OCI-LY1 (cell line): ENCODE data around the gene TTN.

Source experiments
- H2AFZ ChIP-seq: fragments of 200-600 bp; sonication (generic), shearing (Covaris generic); 2 replicates; pipeline ENCODE4 v1.6.0; 2014; ENCODE audit warnings: antibody characterized with exemption, mild to moderate bottlenecking, low read length
- H3F3A ChIP-seq: fragments of 200-600 bp; sonication (generic), shearing (Covaris generic); 2 replicates; pipeline ENCODE4 v1.6.0; 2014; ENCODE audit warnings: mild to moderate bottlenecking, antibody characterized with exemption, low read length, moderate library complexity; ENCODE audit not compliant: insufficient read depth
- H3K27ac ChIP-seq: fragments of 200-600 bp; sonication (generic); 2 replicates; pipeline ENCODE4 v1.5.1; 2014; ENCODE audit warnings: low read length, mixed run types, mild to moderate bottlenecking, low read depth; ENCODE audit not compliant: poor library complexity, severe bottlenecking
- H3K27me3 ChIP-seq: fragments of 200-600 bp; sonication (generic); 2 replicates; pipeline ENCODE4 v1.6.0; 2014; ENCODE audit warnings: antibody characterized with exemption, mild to moderate bottlenecking, low read length, moderate library complexity; ENCODE audit not compliant: insufficient read depth
- H3K36me3 ChIP-seq: fragments of 200-600 bp; sonication (generic); 2 replicates; pipeline ENCODE4 v1.6.1; 2014; ENCODE audit warnings: mild to moderate bottlenecking, antibody characterized with exemption, low read length, moderate library complexity, mixed read lengths; ENCODE audit not compliant: insufficient read depth
- H3K4me1 ChIP-seq: fragments of 200-600 bp; sonication (generic); 2 replicates; pipeline ENCODE4 v1.5.1; 2014; ENCODE audit warnings: mild to moderate bottlenecking, low read length, moderate library complexity; ENCODE audit not compliant: insufficient read depth, severe bottlenecking
- H3K4me2 ChIP-seq: fragments of 200-600 bp; sonication (generic), shearing (Covaris generic); 2 replicates; pipeline ENCODE4 v1.6.1; 2014; ENCODE audit warnings: low read length
- H3K4me3 ChIP-seq: fragments of 200-600 bp; sonication (generic); 2 replicates; pipeline ENCODE4 v1.5.1; 2014; ENCODE audit warnings: low read length, low read depth, mild to moderate bottlenecking, mixed read lengths; ENCODE audit not compliant: poor library complexity, severe bottlenecking
- H3K79me2 ChIP-seq: fragments of 200-600 bp; shearing (Covaris generic); 2 replicates; pipeline ENCODE4 v1.6.1; 2016; ENCODE audit warnings: mixed run types, low read length, mixed read lengths; ENCODE audit not compliant: insufficient read depth
- H3K9ac ChIP-seq: fragments of 200-600 bp; sonication (generic), shearing (Covaris generic); 2 replicates; pipeline ENCODE4 v1.6.1; 2014; ENCODE audit warnings: mild to moderate bottlenecking, low read length, mixed read lengths
- H3K9me2 ChIP-seq: fragments of 200-600 bp; sonication (generic), shearing (Covaris generic); 2 replicates; pipeline ENCODE4 v1.6.1; 2014; ENCODE audit warnings: low read depth, mild to moderate bottlenecking, low read length, mixed read lengths
- H3K9me3 ChIP-seq: fragments of 200-600 bp; shearing (Covaris generic); 2 replicates; pipeline ENCODE4 v1.6.1; 2014; ENCODE audit warnings: low read length, mixed read lengths
- H4K20me1 ChIP-seq: fragments of 200-600 bp; sonication (generic), shearing (Covaris generic); 2 replicates; pipeline ENCODE4 v1.6.0; 2016; ENCODE audit warnings: mild to moderate bottlenecking, low read length; ENCODE audit not compliant: insufficient read depth
- EZH2 ChIP-seq: fragments of 200-600 bp; sonication (generic), shearing (Covaris generic); IDR thresholded peaks from 2 replicates; pipeline ENCODE4 v1.8.0; 2017; ENCODE audit warnings: borderline replicate concordance, mixed run types, mild to moderate bottlenecking, antibody characterized with exemption, low read length, moderate library complexity, mixed read lengths
- TF ChIP-seq, protein P1 (sequence below): fragments of 200-600 bp; sonication (generic), shearing (Covaris generic); IDR thresholded peaks from 2 replicates; pipeline ENCODE4 v1.5.1; 2017; ENCODE audit warnings: mild to moderate bottlenecking, antibody characterized with exemption, low read length, moderate library complexity, mixed read lengths

Gene TTN

GRCh38 chr2:178827739-178828485, 20.7 kb upstream of the TTN start:
- H3K4me3 ChIP-seq, result no peak overlapping the region
- no peak overlapping the region for H3K9ac ChIP-seq
- H3F3A ChIP-seq, result no peaks in the 10 kb centered on the region
- H3K79me2 ChIP-seq, result no peaks in the 10 kb centered on the region
- no peak overlapping the region for H3K4me2 ChIP-seq
- H3K9me3 ChIP-seq, result no peaks in the 10 kb centered on the region
- H4K20me1 ChIP-seq, result no peaks in the 10 kb centered on the region
- H3K9me2 ChIP-seq, result no peaks in the 10 kb centered on the region
- H3K27me3 ChIP-seq, result no peaks in the 10 kb centered on the region
- no peaks in the 10 kb centered on the region for H3K36me3 ChIP-seq
- H3K27ac ChIP-seq, result no peak overlapping the region
- peaks cover 29% of the 10 kb centered on the region for H3K4me1 ChIP-seq
- H2AFZ ChIP-seq, result no peak overlapping the region
- no peak for TF ChIP-seq EZH2
- TF ChIP-seq, protein P1, sequence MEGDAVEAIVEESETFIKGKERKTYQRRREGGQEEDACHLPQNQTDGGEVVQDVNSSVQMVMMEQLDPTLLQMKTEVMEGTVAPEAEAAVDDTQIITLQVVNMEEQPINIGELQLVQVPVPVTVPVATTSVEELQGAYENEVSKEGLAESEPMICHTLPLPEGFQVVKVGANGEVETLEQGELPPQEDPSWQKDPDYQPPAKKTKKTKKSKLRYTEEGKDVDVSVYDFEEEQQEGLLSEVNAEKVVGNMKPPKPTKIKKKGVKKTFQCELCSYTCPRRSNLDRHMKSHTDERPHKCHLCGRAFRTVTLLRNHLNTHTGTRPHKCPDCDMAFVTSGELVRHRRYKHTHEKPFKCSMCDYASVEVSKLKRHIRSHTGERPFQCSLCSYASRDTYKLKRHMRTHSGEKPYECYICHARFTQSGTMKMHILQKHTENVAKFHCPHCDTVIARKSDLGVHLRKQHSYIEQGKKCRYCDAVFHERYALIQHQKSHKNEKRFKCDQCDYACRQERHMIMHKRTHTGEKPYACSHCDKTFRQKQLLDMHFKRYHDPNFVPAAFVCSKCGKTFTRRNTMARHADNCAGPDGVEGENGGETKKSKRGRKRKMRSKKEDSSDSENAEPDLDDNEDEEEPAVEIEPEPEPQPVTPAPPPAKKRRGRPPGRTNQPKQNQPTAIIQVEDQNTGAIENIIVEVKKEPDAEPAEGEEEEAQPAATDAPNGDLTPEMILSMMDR, result no peak

- H3K79me2 ChIP-seq, result no peaks in the 10 kb centered on the region
- no peaks in the 10 kb centered on the region for H3K9me3 ChIP-seq
- no peaks in the 10 kb centered on the region for H4K20me1 ChIP-seq
- no peaks in the 10 kb centered on the region for H3F3A ChIP-seq
- no peak overlapping the region for H2AFZ ChIP-seq
- no peak overlapping the region for H3K4me3 ChIP-seq
- H3K27me3 ChIP-seq, result no peaks in the 10 kb centered on the region
- no peaks in the 10 kb centered on the region for H3K36me3 ChIP-seq
- peaks cover 29% of the 10 kb centered on the region for H3K4me1 ChIP-seq
- TF ChIP-seq EZH2, result no peak
- TF ChIP-seq, protein P1, result no peak
- no peak overlapping the region for H3K4me2 ChIP-seq
- no peak overlapping the region for H3K9ac ChIP-seq
- no peak overlapping the region for H3K27ac ChIP-seq
- no peaks in the 10 kb centered on the region for H3K9me2 ChIP-seq
These were observed 19.9 kb upstream of the TTN start for GRCh38 chr2:178827111-178827510.

GRCh38 chr2:178825183-178825582, 18.0 kb upstream of the TTN start:
- Histone ChIP-seq H3K36me3 (no peaks in the 10 kb centered on the region), H2AFZ (no peak overlapping the region), H3K4me3 (no peak overlapping the region), H3K27me3 (no peaks in the 10 kb centered on the region), H3K79me2 (no peaks in the 10 kb centered on the region), H3K9ac (no peak overlapping the region), H3K4me1 (peaks cover 32% of the 10 kb centered on the region), H4K20me1 (no peaks in the 10 kb centered on the region), H3F3A (no peaks in the 10 kb centered on the region), H3K27ac (no peak overlapping the region), H3K9me3 (no peaks in the 10 kb centered on the region), H3K9me2 (no peaks in the 10 kb centered on the region), H3K4me2 (no peak overlapping the region)
- no peak for TF ChIP-seq EZH2
- TF ChIP-seq, protein P1, result no peak
